NCI-H1105 treated with DMSO at 0.1 percent for 48 hours (cell line): ENCODE measurements around the gene STK36.

Experiments
- DNase-seq: peaks from one replicate; lab custom pipeline; 2025; lab: John Stamatoyannopoulos, UW

STK36 gene

DNA sequence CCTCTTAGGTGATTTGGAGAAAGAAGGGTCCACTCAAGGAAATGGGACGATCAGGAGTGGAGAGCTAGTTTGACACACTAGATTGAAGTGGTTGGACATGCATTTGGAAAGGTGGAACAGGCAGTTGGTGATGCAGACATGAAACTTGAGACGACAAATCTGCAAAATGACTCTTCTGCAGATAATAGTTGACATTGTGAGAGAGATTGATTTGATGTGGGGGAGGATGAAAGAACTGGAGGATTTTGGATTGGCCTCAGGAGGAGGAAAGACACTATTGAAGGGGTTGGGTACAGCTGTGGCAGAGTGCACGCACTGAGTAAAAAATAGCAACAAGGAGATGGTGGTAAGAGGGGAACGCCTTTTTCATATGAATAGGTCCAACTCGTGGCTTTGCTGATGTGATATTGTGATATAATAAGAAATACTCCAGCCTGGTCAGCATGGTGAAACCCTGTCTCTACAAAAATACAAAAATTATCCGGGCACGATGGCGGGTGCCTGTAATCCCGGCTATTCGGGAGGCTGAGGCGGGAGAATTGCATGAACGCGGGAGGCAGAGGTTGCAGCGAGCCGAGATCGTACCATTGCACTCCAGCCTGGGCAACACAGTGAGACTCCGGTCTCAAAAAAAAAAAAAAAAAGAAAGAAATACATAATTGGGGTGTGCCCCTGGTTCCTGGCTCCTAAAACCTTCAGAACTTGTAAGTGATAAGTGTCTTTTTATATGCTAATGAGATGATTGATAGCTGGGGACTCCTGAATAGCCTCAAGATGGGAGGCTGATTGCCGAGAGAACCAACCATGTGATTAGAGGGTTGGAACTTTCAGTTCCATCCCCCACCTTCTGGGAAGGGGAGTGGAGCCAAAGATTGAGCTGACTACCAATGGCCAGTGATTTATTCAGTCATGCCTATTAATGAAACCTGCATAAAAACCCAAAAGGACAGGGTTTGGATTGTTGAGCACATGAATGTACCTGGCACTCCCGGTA, 48.5 kb downstream of the STK36 start:
- DNase-seq, result no peak

- no peak for DNase-seq
Measured at GRCh38 chr2:218721488-218721887, 49.6 kb downstream of the STK36 start.

DNA sequence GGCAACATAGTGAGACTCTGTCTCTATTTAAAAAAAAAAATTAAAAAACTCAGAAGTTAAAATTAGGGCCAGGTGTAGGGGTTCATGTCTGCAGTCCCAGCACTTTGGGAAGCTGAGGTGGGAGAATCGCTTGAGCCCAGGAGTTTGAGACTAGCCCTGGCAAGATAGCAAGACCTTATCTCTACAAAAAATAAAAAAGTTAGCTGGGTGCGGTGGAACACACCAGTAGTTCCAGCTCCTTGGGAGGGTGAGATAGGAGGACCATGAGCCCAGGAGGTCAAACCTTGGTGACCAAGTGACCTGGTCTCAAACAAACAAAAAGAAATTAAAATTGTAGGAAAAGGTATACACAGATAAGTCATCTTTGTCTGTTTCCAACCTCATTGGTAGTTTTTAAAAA, 50.0 kb downstream of the STK36 start:
- no peak for DNase-seq

- DNase-seq, result no peak
Measured at GRCh38 chr2:218722419-218722818, 50.5 kb downstream of the STK36 start.

DNA sequence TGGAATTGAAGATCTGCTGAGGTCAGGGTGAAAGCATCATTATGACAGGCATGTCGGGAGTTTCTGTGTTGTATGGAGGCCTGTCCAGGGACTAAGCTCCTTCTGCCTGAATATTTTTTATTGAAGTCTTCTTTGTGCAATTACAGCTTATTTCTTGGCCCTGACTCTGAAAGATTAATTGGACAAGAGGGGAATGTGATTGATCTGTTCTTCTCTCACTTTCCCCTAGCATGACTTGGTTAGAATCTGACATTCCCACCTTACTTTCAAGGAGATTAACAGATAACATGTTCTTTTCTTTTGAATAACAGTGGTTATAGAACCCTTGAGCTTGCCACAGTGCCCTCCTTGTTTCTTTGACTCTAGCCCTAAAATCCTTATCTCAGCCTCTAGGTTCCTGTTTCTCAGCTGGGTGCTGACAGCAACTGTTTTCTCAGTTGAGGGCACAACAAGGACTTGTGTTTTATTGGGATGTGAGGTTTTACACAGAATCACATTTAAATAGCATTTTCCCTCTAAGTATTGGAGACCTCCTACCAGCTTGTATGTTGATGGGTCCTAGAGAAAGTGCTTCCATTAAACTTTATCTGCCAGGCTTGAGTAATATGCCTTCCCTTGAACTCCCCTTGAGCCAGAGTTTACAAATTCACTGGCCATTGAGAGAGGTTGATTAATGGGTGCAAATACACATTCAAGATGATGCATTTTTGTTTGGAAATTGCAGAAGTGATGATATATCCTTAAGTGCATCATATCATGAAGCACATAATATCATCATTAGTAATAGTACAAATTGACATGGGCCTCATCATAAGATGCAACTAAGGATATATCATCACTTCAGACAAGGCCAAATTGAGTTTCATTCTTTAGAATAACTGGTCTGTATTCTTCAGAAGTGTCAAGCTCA, 51.2 kb downstream of the STK36 start:
- no peak for DNase-seq

- no peak for DNase-seq
Measured at GRCh38 chr2:218726004-218726574, 54.2 kb downstream of the STK36 start.

DNA sequence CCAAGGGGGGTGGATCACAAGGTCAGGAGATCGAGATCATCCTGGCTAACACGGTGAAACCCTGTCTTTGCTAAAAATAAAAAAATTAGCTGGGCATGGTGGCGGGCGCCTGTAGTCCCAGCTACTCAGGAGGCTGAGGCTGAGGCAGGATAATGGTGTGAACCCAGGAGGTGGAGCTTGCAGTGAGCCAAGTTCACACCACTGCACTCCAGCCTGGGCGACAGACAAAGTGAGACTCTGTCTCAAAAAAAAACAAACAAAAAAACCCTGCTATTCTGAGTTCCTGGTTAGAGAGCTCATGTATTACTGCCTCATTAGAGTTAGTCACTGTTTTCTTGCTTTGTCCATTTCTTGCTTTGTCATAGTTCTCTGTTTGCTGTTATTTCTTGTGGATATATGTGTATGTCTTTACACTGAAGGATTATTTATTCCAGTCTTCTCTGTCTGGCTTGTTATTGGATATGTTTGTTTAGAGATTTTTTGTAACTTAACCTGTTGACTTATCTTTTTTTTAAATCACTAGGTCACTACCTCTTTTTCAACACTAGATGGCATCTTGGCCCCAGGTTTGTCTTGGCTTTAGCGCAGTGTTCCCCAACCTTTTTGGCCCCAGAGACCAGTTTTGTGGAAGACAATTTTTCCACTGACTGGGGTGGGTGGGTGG, 55.7 kb downstream of the STK36 start:
- DNase-seq, result peak; percentile 15

DNA sequence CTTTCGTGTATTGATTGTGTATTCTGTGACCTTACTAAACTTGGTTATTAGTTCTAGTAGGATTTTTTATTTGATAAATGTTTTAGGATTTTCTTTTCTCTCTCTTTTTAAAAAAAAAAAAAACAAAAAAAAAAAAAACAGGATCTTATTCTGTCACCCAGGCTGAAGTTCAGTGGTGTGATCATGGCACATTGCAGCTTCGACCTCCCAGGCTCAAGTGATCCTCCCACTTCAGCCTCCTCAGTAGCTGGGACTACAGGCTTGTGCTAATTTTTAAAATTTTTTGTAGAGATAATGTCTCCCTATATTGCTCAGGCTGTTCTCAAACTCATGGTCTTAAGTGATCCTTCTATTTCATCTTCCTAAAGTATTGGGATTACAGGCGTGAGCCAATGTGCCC, 57.8 kb downstream of the STK36 start:
- no peak for DNase-seq

DNA sequence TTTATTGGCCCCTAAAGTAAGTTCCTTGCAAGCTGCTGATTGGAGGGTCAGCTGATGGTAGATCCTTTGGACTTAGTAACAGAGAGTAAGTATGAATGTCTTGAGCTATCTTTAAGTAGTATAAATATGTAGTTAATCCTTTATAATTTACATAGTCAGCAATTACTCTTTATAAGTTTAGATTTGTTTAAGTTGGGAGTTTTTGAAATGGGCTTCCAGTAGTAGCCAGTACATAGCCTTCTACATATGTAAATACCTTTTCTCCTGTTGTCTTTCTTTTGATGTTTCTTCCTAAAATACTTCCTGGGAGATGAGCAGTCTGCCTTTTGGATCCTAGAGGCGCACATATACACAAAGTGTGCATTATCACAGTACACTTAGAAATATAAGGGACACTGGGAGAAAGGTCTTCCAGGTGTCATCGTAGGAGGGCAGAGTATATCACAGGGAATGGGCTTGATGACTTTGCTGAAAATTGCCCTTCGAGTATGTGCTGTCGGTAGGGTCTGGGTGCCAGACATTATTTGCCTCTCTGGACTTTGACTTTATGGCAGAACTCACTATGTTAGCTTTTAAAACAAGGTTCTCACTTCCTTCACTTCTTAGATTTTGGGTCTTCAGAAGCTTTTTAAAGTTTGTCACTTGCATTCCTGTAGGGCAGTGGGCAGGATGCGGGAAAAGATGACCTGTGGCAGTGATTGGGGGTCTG, 60.3 kb downstream of the STK36 start:
- DNase-seq, result no peak

DNA sequence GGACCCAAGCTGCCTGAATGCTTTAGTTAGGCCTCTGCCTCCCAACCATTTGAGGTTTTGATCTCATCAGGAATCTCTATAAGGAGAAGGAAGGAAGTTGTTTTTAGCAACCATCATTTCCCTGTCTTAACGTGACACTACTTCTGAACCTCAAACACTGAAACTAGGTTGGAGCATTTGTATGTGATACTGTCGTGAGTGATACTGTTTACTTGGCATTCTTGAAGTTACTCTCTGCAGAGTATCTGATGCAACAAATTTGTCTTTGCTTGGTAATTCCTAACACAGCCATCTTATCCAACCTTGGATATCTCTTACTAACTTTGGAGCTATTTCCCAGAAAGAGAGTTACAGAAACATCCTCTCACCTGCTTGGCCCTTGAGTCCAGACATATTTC, 60.9 kb downstream of the STK36 start:
- DNase-seq, result no peak

DNA sequence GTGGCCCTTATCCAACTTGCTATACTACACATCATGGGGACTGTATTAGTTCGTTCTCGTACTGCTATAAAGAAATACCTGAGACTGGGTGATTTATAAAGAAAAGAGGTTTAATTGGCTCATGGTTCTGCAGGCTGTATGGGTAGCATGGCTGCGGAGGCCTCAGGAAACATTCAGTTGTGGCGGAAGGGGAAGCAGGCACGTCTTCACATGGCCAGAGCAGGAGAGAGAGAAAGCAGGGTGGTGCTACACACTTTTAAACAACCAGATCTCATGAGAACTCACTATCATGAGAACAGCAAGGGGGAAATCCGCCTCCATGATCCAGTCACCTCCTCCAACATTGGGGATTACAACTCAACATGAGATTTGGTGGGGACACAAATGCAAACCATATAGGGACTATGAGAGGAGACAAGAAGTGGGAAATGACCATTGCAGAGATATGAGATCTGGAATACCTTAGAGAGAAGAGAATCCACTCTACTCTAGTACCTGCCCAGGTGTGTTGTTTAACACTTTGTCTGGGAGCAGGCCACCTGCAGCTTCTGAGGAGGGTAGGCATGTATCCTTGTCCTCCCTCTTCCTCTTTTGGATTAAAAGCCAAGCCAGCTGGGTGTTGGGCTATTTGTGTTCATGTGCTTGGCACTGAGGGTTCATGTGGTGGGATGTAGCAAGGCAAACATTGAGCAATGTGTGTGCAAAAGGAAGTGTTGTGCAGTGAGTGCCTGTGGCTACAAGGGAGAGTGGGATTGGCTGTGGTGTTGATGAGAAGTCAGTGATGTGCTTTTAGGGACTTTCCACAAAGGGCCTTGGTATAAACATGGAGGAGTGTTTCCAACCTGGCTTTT, 61.5 kb downstream of the STK36 start:
- no peak for DNase-seq

DNA sequence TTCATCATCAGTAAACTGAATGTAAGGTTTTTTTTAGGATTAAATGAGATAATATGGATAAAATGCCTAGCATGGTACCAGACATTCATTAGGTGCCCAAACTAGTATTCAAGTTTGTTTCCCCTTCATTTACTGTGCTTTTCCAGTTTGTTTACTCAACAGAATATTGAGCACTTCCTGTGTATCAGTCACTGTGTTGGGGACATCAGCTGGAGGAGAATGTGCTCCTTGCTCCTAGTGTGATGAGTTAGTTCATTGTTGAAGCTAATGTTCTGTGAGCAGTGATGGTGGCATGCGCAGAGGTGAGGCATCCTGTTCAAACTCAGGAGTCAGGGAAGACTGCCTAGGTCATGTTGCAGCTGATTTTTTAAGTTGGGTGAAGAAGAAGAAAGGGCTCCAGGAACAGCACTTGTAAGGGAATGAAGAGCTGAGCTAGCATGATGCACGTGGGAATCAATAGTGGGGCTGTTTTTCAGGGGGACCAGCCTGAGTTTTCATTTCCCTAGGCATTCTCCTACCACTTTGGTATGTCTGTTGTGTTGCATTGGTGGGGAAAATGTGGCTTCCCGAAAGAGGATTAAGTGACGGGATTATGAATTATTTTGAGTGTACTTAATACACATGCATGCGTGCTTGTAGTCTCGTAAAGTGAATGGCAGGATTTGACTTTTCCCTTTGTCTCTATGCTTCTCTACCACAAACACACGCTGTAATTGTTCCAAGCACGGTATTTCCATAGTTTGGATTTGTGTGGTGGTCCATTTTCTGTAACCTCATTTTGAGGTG, 62.5 kb downstream of the STK36 start:
- DNase-seq, result no peak

GRCh38 chr2:218736531-218736930, 64.6 kb downstream of the STK36 start:
- no peak for DNase-seq

- no peak for DNase-seq
Measured at GRCh38 chr2:218743068-218743467, 71.2 kb downstream of the STK36 start.

GRCh38 chr2:218744615-218745014, 72.7 kb downstream of the STK36 start:
- DNase-seq, result no peak

DNA sequence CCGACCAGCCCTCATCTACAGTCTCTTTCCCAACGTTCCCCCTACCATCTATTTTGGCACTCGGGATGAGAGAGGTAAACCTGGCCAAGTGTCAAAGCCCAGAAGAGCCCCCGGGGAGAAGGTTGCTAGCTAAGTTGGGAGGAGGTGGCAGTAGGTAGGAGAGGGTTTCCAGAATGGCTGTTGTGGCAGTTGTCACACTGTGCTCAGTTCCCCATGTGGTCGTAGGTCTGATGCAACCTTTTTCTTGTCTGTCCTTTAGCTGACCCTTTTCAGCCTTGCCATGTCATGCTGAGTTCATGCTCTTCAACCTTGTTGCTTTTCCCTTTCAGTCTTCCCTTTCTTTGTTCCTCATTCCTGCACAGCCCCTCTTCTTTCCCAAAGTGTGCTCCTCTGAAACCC, 73.3 kb downstream of the STK36 start:
- no peak for DNase-seq

DNA sequence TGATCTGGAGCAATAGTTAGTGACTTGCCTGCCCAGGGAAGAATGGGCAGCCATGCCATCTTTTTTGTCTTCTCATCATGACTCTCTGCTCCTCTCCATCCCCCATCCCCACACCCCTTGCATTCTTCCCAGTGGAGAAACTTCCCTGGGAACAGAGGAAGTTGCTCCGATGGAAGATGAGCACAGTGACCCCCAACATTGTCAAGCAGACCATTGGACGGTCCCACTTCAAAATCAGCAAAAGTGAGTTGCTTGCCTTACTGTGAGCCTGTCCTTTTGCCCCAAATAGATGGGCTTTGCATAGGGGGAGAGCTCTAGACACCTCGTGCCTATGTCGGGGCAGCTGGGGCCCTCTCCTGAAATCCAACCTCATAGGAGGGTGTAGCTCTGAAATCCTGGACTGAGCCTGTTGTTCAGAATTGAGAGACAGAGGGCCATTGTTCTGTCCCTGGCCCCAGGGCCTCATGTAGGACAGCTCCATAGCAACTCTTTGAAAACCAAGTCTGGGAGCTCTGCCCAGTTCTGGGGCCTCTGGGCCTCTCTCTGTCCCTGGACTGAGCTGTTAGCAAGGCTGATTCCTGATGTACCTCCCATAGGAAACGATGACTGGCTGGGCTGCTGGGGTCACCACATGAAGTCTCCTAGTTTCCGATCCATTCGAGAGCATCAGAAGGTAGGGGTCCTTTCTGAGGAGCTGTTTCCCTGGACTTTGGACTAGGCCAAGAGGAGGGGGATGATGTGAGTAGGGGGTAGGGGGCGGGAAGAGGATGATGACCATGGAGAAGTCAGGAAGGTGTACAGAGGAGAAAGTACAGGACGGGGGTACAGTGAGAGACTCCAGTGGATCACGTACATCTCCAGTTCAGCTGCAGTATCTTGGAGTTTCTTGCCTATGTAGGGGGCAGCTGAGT, 73.9 kb downstream of the STK36 start:
- no peak for DNase-seq

- DNase-seq, result no peak
Measured at GRCh38 chr2:218746470-218746795, 74.5 kb downstream of the STK36 start.

GRCh38 chr2:218746960-218747359, 75.1 kb downstream of the STK36 start:
- DNase-seq, result no peak
